ENCODE measurements around the gene CBLN1. TPM values are rescaled to one million over a fixed set of nuclear protein-coding genes. Genes with fewer than 3 reads are reported as not detected.

The CBLN1 gene
- total RNA-seq, 2 experiments from 2014 or later, result not detected

DNA sequence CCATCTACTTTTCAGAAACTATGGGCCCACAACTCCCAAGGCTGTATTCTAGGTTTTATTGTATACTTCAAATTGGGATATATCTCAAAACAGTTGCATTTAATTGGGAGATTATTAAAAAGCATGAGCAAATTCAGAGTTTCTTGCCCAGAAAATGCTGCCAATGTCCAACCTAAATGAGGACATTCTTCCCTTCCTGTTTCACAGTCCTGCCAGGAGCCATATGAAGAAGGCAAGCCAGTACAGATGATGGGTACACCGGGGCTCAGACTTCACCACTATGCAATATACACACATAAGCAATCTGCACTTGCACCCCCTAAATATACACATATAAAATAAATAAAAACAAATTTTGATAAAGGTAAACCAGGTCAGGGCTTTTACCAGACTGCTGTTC, 34.0 kb upstream of the CBLN1 start:
- Mint-ChIP-seq H3K9me3 (peaks cover 2% of the 10 kb centered on the region), H3K27me3 (no peaks in the 10 kb centered on the region), H3K4me1 (ENCODE audit: low read depth) (no peaks in the 10 kb centered on the region), H3K36me3 (ENCODE audit: low read depth) (no peaks in the 10 kb centered on the region), H3K4me3 (no peak overlapping the region), H3K27ac (no peak overlapping the region)
- ChIA-PET POLR2A (no interaction called here), CTCF (no interaction called here)
- intact Hi-C loops (cut with micrococcal nuclease), result no loop called here
- TF ChIP-seq, protein P1, sequence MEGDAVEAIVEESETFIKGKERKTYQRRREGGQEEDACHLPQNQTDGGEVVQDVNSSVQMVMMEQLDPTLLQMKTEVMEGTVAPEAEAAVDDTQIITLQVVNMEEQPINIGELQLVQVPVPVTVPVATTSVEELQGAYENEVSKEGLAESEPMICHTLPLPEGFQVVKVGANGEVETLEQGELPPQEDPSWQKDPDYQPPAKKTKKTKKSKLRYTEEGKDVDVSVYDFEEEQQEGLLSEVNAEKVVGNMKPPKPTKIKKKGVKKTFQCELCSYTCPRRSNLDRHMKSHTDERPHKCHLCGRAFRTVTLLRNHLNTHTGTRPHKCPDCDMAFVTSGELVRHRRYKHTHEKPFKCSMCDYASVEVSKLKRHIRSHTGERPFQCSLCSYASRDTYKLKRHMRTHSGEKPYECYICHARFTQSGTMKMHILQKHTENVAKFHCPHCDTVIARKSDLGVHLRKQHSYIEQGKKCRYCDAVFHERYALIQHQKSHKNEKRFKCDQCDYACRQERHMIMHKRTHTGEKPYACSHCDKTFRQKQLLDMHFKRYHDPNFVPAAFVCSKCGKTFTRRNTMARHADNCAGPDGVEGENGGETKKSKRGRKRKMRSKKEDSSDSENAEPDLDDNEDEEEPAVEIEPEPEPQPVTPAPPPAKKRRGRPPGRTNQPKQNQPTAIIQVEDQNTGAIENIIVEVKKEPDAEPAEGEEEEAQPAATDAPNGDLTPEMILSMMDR (IDR thresholded peaks at IDR 0.05), result no peak
- ATAC-seq, result no peak
- no peak for DNase-seq

DNA sequence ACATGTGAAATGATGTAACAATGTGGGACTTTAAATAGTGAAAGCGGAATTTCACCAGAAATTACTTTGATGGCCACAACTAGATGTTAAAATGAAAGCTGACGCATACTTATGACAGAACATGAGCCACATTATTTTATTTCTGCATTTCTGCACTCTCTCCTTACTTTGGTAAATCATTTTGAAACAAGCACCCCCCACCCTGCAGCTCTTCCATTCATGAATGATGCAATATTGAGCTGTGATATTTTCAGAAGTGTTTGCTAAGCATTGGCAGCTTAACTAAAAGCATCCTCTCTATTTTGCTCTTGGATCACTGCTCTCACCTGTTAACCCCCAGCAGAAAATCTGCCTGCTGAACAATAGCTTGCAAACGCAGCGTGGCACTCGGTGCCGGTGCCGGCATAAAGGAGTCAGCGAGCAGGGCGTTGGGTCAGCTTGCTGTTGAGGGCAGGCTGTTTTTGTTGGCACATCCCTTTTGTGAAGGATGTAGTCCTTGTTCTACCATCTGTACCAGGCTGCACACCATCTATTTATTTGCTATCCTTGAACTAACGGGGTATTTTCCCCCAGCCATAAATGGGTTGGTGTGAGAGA, 30.8 kb upstream of the CBLN1 start:
- ATAC-seq (no peak), DNase-seq (no peak)
- Mint-ChIP-seq H3K36me3 (ENCODE audit: low read depth) (no peaks in the 10 kb centered on the region), H3K4me3 (no peak overlapping the region), H3K9me3 (no peaks in the 10 kb centered on the region), H3K4me1 (ENCODE audit: low read depth) (no peaks in the 10 kb centered on the region), H3K27me3 (peaks cover 4% of the 10 kb centered on the region), H3K27ac (no peak overlapping the region)
- TF ChIP-seq, protein P1 (IDR thresholded peaks at IDR 0.05), result no peak
- ChIA-PET POLR2A (interaction anchor here (0.7 kb wide), 1 partner anchor 1757 kb away, joined by 3 read pairs; no protein-coding TSS in a partner anchor), CTCF (no interaction called here)
- intact Hi-C loops (cut with micrococcal nuclease), result no loop called here

DNA sequence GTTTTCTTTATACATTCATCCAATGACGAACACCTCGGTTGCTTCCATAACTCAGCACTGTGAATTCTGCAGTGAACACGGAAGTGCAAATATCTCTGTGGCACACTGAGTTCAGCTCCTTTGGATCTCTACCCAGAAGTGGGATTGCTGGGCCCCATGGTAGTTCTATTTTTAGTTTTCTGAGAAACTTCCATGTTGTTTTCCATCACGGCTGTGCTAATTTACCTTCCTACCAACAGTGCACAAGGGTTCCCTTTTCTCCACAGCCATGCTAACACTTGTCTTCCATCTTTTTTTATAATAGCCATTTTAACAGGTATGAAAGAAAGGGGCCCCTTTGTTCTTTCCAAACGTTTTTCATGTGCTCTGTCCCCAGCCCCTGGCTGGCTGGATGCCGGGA, 30.2 kb upstream of the CBLN1 start:
- ATAC-seq (no peak), DNase-seq (no peak)
- H3K27ac Mint-ChIP-seq, result no peak overlapping the region
- TF ChIP-seq, protein P1 (IDR thresholded peaks at IDR 0.05), result no peak
- no peaks in the 10 kb centered on the region for H3K9me3 Mint-ChIP-seq
- H3K36me3 Mint-ChIP-seq (ENCODE audit: low read depth), result no peaks in the 10 kb centered on the region
- intact Hi-C loops (cut with micrococcal nuclease), result no loop called here
- no peak overlapping the region for H3K4me3 Mint-ChIP-seq
- H3K4me1 Mint-ChIP-seq (ENCODE audit: low read depth), result no peaks in the 10 kb centered on the region
- ChIA-PET CTCF (no interaction called here), POLR2A (interaction anchor here (0.7 kb wide), 1 partner anchor 25 kb away, joined by 3 read pairs; no protein-coding TSS in a partner anchor)
- H3K27me3 Mint-ChIP-seq, result peaks cover 7% of the 10 kb centered on the region

DNA sequence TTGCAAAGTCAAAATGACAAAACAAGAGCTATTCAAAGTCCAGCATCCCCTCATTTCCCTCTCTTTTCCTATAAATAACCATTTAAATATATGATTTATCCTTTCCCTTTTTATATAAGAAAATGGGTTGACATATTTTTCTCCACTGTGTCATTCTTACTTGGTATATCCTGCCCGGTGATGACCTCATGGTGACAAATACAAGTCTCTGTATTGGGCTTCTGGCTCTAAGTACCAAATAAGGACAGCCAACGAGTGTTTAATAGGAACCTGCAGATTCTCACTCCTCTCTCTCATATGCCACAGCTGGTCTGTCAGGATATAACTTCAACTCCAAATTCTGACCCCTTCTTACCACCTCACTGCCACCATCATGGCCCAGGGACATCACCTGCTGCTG, 25.5 kb upstream of the CBLN1 start:
- Mint-ChIP-seq H3K36me3 (ENCODE audit: low read depth) (no peaks in the 10 kb centered on the region), H3K27ac (no peak overlapping the region), H3K4me3 (no peak overlapping the region), H3K9me3 (no peaks in the 10 kb centered on the region), H3K4me1 (ENCODE audit: low read depth) (no peaks in the 10 kb centered on the region), H3K27me3 (peaks cover 22% of the 10 kb centered on the region)
- DNase-seq (no peak), ATAC-seq (no peak)
- ChIA-PET POLR2A (no interaction called here), CTCF (no interaction called here)
- intact Hi-C loops (cut with micrococcal nuclease), result no loop called here
- TF ChIP-seq, protein P1 (IDR thresholded peaks at IDR 0.05), result no peak

DNA sequence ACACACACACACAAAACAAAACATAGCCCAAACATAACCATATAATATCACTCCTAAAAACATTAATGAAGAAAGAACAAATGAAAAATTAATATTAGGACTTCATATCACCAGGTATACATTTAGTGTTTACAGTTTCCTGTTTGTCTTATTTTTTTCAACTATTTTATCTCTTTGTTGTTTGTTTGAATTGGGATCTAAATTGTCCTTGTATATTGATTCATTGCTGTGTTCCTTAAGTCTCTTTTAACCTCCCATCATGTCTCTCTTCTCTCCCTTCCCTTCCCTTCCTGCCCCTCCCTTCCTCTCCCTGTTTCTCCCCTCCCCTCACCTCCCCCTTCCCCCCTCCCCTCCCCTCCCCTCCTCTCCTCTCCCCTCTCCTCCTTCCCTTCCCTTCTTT, 23.8 kb upstream of the CBLN1 start:
- ChIA-PET CTCF (no interaction called here), POLR2A (no interaction called here)
- Mint-ChIP-seq H3K9me3 (no peaks in the 10 kb centered on the region), H3K36me3 (ENCODE audit: low read depth) (no peaks in the 10 kb centered on the region), H3K27ac (no peak overlapping the region), H3K27me3 (peaks cover 26% of the 10 kb centered on the region), H3K4me1 (ENCODE audit: low read depth) (no peaks in the 10 kb centered on the region), H3K4me3 (no peak overlapping the region)
- TF ChIP-seq, protein P1 (IDR thresholded peaks at IDR 0.05), result no peak
- DNase-seq (no peak), ATAC-seq (no peak)
- intact Hi-C loops (cut with micrococcal nuclease), result no loop called here
